Stomach (tissue), 4 donors: ENCODE data around the gene ARFIP1.

Experiments used
- EP300 ChIP-seq: sonication (generic); formaldehyde crosslinking; IDR thresholded peaks from one replicate; pipeline ENCODE4 v1.6.1; 2017; ENCODE audit warnings: antibody characterized with exemption
- POLR2A ChIP-seq, 4 donors: fragments of 450-650 bp; IDR thresholded peaks; one replicate each; pipeline ENCODE4 v1.6.1; 2016; ENCODE audit warnings: antibody characterized with exemption in 4 of 4, control low read depth in 2 of 4, mild to moderate bottlenecking in 1 of 4, moderate library complexity in 1 of 4
- POLR2AphosphoS5 ChIP-seq, 3 donors: sonication (generic); formaldehyde crosslinking; IDR thresholded peaks; one replicate each; pipeline ENCODE4 v1.6.1; 2016; ENCODE audit warnings: antibody characterized with exemption in 3 of 3
- TF ChIP-seq, protein P1 (sequence below), 7 experiments: fragments of 450-650 bp in 4 of 7; fragments of 200-600 bp in 3 of 7; sonication (generic) in 3 of 7; IDR thresholded peaks; one replicate each; pipeline ENCODE4 v1.5.1; 2016 to 2019; ENCODE audit warnings: antibody characterized with exemption in 7 of 7, control low read depth in 2 of 7, mild to moderate bottlenecking in 1 of 7

DNA sequence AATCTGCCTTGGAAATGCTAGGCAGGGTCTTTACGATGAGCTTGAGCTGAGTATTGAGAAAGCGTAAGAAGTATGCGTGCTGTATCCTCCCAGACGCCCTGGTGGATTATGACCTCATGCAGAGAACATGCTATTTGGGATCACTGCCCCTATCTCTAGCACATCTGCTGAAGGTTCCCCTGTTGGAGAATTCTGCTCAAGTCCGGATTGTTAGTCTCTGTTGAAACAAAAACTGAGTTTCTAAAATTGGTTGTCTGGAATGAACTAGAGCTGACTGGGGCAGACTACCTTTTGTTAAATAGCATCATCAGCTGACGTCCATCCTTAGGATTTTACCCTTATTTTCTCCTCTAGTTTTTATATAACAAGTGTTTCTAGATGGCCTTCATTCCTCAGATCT, 163.9 kb downstream of the ARFIP1 start:
- TF ChIP-seq, protein P1, sequence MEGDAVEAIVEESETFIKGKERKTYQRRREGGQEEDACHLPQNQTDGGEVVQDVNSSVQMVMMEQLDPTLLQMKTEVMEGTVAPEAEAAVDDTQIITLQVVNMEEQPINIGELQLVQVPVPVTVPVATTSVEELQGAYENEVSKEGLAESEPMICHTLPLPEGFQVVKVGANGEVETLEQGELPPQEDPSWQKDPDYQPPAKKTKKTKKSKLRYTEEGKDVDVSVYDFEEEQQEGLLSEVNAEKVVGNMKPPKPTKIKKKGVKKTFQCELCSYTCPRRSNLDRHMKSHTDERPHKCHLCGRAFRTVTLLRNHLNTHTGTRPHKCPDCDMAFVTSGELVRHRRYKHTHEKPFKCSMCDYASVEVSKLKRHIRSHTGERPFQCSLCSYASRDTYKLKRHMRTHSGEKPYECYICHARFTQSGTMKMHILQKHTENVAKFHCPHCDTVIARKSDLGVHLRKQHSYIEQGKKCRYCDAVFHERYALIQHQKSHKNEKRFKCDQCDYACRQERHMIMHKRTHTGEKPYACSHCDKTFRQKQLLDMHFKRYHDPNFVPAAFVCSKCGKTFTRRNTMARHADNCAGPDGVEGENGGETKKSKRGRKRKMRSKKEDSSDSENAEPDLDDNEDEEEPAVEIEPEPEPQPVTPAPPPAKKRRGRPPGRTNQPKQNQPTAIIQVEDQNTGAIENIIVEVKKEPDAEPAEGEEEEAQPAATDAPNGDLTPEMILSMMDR (IDR thresholded peaks at IDR 0.05), result no peak
- TF ChIP-seq POLR2A (IDR thresholded peaks at IDR 0.05), result no peak
- no peak for TF ChIP-seq POLR2AphosphoS5 (IDR thresholded peaks at IDR 0.05)
- TF ChIP-seq EP300, result no peak
